Measurements from ENCODE around the gene PCSK6. TPM values are rescaled to one million over a fixed set of nuclear protein-coding genes. Genes with fewer than 3 reads are reported as not detected.

Gene PCSK6
- total RNA-seq, 4 donors from 2014 or later: 10.6 to 98.2 (median 12.8) TPM

GRCh38 chr15:101522091-101522490, 32.6 kb upstream of the PCSK6 start:
- Histone ChIP-seq H3K9me3 (peaks cover 0 to 8% (median 0%) of the 10 kb centered on the region in 4 donors), H3K27ac (peak overlapping the region in 2 of 4 donors; percentile 6 to 50), H3K4me1 (peaks cover 0 to 17% (median under 1%) of the 10 kb centered on the region in 4 donors), H3K4me3 (no peak overlapping the region), H3K27me3 (no peaks in the 10 kb centered on the region), H3K36me3 (no peaks in the 10 kb centered on the region)
- DNase-seq: no peak
- TF ChIP-seq POLR2A (IDR thresholded peaks at IDR 0.05): no peak
- TF ChIP-seq CTCF (IDR thresholded peaks at IDR 0.05): no peak

GRCh38 chr15:101521591-101521990, 32.1 kb upstream of the PCSK6 start:
- DNase-seq: no peak
- no peak overlapping the region for H3K4me3 ChIP-seq
- H3K27ac ChIP-seq: peak overlapping the region in 2 of 4 donors; percentile 6 to 50
- no peaks in the 10 kb centered on the region for H3K27me3 ChIP-seq
- H3K36me3 ChIP-seq: no peaks in the 10 kb centered on the region
- H3K4me1 ChIP-seq: peaks cover 0 to 13% (median 0%) of the 10 kb centered on the region in 4 donors
- peaks cover 0 to 13% (median 0%) of the 10 kb centered on the region in 4 donors for H3K9me3 ChIP-seq
- no peak for TF ChIP-seq CTCF (IDR thresholded peaks at IDR 0.05)
- no peak for TF ChIP-seq POLR2A (IDR thresholded peaks at IDR 0.05)

- TF ChIP-seq CTCF (IDR thresholded peaks at IDR 0.05) (no peak), POLR2A (IDR thresholded peaks at IDR 0.05) (no peak)
- H3K4me1 ChIP-seq: peaks cover 0 to 13% (median 0%) of the 10 kb centered on the region in 4 donors
- no peak overlapping the region for H3K4me3 ChIP-seq
- no peaks in the 10 kb centered on the region for H3K27me3 ChIP-seq
- peak overlapping the region in 1 of 4 donors; percentile 4 for H3K27ac ChIP-seq
- DNase-seq: no peak
- no peaks in the 10 kb centered on the region for H3K36me3 ChIP-seq
- peaks cover 0 to 13% (median 0%) of the 10 kb centered on the region in 4 donors for H3K9me3 ChIP-seq
Measured at GRCh38 chr15:101521069-101521468, 31.6 kb upstream of the PCSK6 start.

GRCh38 chr15:101520395-101520794, 30.9 kb upstream of the PCSK6 start:
- no peak overlapping the region for H3K4me3 ChIP-seq
- TF ChIP-seq CTCF (IDR thresholded peaks at IDR 0.05) (no peak), POLR2A (IDR thresholded peaks at IDR 0.05) (no peak)

GRCh38 chr15:101517504-101517903, 28.0 kb upstream of the PCSK6 start:
- no peaks in the 10 kb centered on the region for H3K27me3 ChIP-seq
- no peaks in the 10 kb centered on the region for H3K36me3 ChIP-seq
- TF ChIP-seq POLR2A (IDR thresholded peaks at IDR 0.05) (no peak), CTCF (IDR thresholded peaks at IDR 0.05) (no peak)
- H3K9me3 ChIP-seq: peaks cover 0 to 13% (median 0%) of the 10 kb centered on the region in 4 donors
- no peak overlapping the region for H3K4me3 ChIP-seq
- H3K27ac ChIP-seq: no peak overlapping the region
- no peak for DNase-seq
- H3K4me1 ChIP-seq: peaks cover 0 to 13% (median 0%) of the 10 kb centered on the region in 4 donors

More at GRCh38 chr15:101520395-101520794, 30.9 kb upstream of the PCSK6 start:
- Histone ChIP-seq H3K4me1 (peaks cover 0 to 13% (median 0%) of the 10 kb centered on the region in 4 donors), H3K36me3 (no peaks in the 10 kb centered on the region), H3K27ac (peak overlapping the region in 1 of 4 donors; percentile 17), H3K9me3 (peaks cover 0 to 13% (median 0%) of the 10 kb centered on the region in 4 donors), H3K27me3 (no peaks in the 10 kb centered on the region)
- no peak for DNase-seq

All from Peyer's patch (tissue), 4 donors.